Measurements from ENCODE around the gene NKD2.

Gene NKD2

DNA sequence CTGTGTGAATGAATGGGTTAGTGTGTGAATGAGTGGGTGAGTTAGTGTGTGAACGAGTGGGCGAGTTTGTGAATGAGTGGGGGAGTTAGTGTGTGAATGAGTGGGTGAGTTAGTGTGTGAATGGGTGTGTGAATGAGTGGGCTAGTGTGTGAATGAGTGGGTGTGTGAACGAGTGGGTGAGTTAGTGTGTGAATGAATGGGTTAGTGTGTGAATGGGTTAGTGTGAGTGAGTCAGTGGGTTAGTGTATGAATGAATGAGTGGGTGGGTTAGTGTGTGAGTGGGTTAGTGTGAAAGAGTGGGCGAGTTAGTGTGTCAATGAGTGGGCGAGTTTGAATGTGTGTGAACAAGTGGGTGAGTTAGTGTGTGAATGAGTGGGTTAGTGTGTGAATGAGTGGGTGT lies 35.5 kb downstream of the NKD2 start:
- no peak for ATAC-seq (replicated peaks)
- H3K27ac Mint-ChIP-seq: peak overlapping the region in 1 of 2 donors; percentile 17

DNA sequence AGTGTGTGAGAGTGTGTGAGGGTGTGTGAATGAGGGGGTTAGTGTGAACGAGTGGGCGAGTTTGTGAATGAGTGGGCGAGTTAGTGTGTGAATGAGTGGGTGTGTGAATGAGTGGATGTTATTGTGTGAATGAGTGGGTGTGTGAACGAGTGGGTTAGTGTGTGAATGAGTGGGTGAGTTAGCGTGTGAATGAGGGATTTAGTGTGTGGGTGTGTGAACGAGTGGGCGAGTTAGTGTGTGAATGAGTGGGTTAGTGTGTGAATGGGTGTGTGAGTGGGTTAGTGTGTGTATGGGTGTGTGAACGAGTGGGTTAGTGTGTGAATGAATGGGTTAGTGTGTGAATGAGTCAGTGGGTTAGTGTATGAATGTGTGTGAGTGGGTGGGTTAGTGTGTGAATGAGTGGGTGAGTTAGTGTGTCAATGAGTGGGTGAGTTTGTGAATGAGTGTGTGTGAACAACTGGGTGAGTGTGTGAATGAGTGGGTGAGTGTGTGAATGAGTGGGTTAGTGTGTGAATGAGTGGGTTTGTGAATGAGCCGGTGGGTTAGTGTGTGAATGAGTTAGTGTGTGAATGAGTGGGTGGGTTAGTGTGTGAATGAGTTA lies 37.5 kb downstream of the NKD2 start:
- Mint-ChIP-seq H3K36me3 (ENCODE audit: insufficient read depth) (no peaks in the 10 kb centered on the region), H3K27ac (no peak overlapping the region)
- DNase-seq: no peak

More for the DNA sequence above, 35.5 kb downstream of the NKD2 start:
- H3K4me3 Mint-ChIP-seq: no peak overlapping the region
- H3K9me3 Mint-ChIP-seq: peaks cover 58 to 74% of the 10 kb centered on the region in 2 donors
- H3K27me3 Mint-ChIP-seq: no peaks in the 10 kb centered on the region
- no peaks in the 10 kb centered on the region for H3K36me3 Mint-ChIP-seq (ENCODE audit: insufficient read depth)
- DNase-seq: no peak
- peaks cover 0 to 26% of the 10 kb centered on the region in 2 donors for H3K4me1 Mint-ChIP-seq (ENCODE audit: low read depth in 2 of 2)

DNA sequence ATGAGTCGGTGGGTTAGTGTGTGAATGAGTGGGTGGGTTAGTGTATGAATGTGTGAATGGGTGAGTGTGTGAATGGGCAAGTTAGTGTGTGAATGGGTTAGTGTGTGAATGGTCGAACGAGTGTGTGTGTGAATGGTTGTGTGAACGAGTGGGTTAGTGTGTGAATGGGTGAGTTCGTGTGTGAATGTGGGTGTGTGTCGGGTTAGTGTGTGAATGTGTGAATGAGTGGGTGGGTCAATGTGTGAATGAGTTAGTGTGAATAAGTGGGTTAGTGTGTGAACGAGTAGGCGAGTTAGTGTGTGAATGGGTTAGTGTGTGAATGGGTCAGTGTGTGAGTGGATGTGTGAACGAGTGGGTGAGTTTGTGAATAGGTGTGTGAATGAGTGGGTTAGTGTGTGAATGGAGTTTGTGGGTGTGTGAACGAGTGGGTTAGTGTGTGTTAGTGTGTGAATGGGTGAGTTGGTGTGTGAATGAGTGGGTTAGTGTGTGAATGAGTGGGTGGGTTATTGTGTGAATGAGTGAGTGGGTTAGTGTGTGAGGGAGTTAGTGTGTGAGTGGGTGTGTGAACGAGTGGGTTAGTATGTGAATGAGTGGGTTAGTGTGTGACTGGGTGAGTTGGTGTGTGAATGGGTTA lies 38.8 kb downstream of the NKD2 start:
- Mint-ChIP-seq H3K4me3 (no peak overlapping the region), H3K27me3 (no peaks in the 10 kb centered on the region), H3K27ac (no peak overlapping the region), H3K4me1 (ENCODE audit: low read depth in 2 of 2) (peaks cover 0 to 26% of the 10 kb centered on the region in 2 donors), H3K9me3 (peaks cover 47 to 57% of the 10 kb centered on the region in 2 donors), H3K36me3 (ENCODE audit: insufficient read depth) (peaks cover 3% of the 10 kb centered on the region)
- ATAC-seq (replicated peaks) (no peak), DNase-seq (no peak)

More for the DNA sequence above, 37.5 kb downstream of the NKD2 start:
- peaks cover 0 to 26% of the 10 kb centered on the region in 2 donors for H3K4me1 Mint-ChIP-seq (ENCODE audit: low read depth in 2 of 2)
- no peak for ATAC-seq (replicated peaks)
- H3K9me3 Mint-ChIP-seq: peaks cover 58 to 70% of the 10 kb centered on the region in 2 donors
- no peaks in the 10 kb centered on the region for H3K27me3 Mint-ChIP-seq
- no peak overlapping the region for H3K4me3 Mint-ChIP-seq

DNA sequence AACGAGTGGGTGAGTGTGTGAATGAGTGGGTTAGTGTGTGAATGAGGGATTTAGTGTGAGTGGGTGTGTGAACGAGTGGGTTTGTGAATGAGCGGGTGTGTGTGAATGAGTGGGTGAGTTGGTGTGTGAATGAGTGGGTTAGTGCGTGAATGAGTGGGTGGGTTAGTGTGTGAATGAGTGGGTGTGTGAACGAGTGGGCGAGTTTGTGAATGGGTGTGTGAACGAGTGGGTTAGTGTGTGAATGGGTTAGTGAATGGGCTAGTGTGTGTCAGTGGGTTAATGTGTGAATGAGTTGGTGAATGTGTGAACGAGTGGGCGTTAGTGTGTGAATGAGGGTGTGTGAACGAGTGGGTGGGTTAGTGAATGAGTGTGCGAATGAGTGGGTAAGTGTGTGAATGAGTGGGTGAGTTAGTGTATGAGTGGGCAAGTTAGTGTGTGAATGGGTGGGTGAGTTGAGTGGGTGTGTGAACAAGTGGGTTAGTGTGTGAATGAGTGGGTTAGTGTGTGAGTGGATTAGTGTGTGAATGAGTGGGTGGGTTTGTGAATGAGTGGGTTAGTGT lies 39.6 kb downstream of the NKD2 start:
- Mint-ChIP-seq H3K27me3 (no peaks in the 10 kb centered on the region), H3K4me1 (ENCODE audit: low read depth in 2 of 2) (peaks cover 0 to 21% of the 10 kb centered on the region in 2 donors), H3K9me3 (peaks cover 40 to 49% of the 10 kb centered on the region in 2 donors), H3K4me3 (no peak overlapping the region), H3K36me3 (ENCODE audit: insufficient read depth) (peaks cover 3% of the 10 kb centered on the region), H3K27ac (no peak overlapping the region)
- DNase-seq (no peak), ATAC-seq (replicated peaks) (no peak)

DNA sequence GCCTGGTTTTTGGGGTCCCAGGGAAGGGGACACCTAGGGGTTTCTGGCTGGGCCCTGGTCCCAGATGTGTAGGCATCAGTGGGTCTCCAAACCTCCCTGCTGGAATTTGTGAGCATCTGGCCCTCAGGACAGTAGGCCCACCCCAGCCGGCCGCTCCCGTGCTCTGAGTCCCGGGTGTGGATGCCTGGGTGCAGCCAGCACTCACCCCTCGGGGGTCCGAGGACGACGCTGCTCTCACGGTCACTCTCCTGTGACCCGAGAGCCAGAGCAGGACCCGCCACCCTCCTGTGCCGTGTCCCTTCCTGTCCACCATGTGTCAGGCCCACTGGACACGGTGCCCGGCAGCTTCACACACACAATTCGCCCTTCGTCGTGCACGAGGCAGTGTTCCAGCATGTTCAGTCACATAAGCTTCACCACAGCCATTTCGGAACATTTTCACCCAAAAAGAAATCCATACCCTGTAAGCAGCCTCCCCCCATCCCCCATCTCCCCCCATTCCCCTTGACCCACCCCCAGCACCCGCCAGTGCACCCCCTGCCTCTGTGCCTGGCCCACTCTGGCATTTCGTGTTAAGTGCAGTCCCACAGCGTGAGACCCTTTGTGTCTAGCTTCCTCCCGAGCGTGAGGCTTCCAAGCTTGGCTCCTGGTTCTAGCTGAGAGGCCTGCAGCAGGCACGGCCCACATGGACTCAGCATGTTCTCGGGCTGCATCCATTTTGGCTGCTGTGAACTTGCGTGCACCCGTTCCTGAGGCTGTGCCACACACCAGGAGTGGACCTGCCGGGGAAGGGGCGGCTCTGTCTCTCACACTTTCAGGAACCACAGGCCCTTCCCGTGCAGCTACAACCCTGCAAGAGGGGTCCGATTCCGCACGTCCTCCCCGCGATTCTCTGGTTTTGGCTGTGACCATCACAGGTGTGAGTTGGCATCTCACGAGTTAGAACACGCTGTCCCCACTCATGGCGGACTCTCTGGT lies 40.5 kb downstream of the NKD2 start:
- Mint-ChIP-seq H3K4me1 (ENCODE audit: low read depth in 2 of 2) (peaks cover 0 to 17% of the 10 kb centered on the region in 2 donors), H3K27me3 (no peaks in the 10 kb centered on the region), H3K27ac (no peak overlapping the region), H3K4me3 (no peak overlapping the region), H3K36me3 (ENCODE audit: insufficient read depth) (peaks cover 3% of the 10 kb centered on the region), H3K9me3 (peaks cover 32 to 41% of the 10 kb centered on the region in 2 donors)
- no peak for DNase-seq
- ATAC-seq (replicated peaks): no peak

DNA sequence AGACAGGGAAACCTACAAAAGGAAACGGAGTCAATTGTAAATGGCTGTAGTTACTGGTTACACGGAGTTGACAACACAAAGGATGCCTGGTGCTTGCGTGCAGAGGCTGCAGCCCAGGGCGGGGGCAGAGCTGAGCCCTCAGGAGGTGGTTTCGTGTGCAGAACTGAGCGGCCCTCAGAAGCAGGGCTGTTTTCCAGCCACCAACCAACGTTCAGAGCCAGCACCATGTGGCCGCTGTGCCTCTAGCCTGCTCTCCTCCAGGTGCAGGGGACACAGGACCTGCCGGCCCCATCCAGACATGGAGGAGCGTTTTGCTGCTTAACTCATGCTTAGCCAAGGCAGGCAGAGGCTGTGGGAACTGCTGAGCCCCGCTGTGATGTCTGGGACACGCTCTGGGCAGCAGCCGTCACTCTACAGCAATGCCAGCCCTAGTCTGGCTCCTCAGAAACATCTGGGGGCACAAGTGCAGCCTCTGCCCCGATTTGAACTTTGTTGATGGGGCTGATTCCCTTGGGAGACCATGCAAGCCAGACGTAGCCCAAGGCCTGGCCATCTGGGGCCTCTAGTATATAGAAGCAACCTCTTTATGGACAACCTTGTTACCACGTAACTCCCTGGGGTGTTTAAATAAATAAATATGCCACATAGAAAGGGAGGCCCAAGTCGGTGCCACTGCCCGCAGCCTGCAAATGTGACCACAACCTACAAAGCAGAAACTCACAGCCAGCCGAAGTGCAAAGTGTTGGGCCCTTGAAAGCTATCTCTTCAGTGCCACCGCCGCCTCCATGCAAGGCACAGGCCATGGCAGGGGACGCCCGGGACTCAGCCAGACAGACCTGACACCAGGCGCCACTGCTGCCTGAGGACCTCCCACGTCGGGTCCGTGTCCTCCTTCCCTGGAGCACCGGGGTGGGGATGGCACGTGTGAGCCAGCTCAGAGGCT lies 42.1 kb downstream of the NKD2 start:
- ATAC-seq (replicated peaks): no peak
- Mint-ChIP-seq H3K4me1 (ENCODE audit: low read depth in 2 of 2) (peaks cover 0 to 6% of the 10 kb centered on the region in 2 donors), H3K27me3 (no peaks in the 10 kb centered on the region), H3K4me3 (no peak overlapping the region), H3K9me3 (peaks cover 22 to 25% of the 10 kb centered on the region in 2 donors), H3K27ac (no peak overlapping the region), H3K36me3 (ENCODE audit: insufficient read depth) (peaks cover 7% of the 10 kb centered on the region)
- no peak for DNase-seq

DNA sequence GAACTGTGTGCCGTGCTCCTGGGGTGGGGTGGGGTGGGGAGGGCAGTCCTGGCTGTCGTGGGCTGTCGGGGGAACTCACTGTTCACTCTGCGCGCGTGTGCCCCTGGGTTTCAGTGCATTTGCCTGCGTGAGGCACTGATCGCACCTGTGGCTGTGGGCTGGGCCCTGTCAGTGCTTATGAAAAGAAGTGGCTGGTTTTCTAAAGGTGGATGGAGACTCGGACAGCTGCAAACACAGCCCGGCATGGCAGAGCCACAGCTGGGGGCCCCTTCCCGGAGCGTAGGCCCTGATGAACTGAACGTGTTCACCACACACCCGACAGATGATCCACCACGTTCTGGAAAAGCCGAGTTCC lies 42.7 kb downstream of the NKD2 start:
- no peaks in the 10 kb centered on the region for H3K27me3 Mint-ChIP-seq
- DNase-seq (no peak), ATAC-seq (replicated peaks) (no peak)
- no peak overlapping the region for H3K27ac Mint-ChIP-seq
- peaks cover 0 to 6% of the 10 kb centered on the region in 2 donors for H3K4me1 Mint-ChIP-seq (ENCODE audit: low read depth in 2 of 2)
- H3K9me3 Mint-ChIP-seq: peaks cover 18 to 19% of the 10 kb centered on the region in 2 donors
- no peak overlapping the region for H3K4me3 Mint-ChIP-seq
- H3K36me3 Mint-ChIP-seq (ENCODE audit: insufficient read depth): peaks cover 10% of the 10 kb centered on the region

DNA sequence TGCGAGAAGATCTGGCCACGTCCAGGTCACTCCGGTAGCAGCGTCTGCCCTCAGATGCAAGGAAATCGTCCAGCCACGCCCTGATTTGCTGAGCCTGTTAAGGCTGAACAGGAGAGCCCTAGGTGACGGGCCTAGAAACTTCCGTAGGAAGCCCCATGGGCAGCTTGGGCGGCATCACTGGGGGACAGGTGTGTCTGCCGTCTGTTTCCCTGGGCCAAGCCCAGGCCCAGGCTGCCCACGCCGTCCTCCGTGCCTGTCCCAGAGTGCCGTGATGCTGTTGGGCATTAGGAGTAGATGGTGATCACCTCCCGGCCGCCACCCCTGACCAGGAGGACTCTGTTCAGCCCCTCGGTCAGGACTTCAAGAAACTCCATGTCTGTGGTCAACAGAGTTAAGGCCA lies 43.5 kb downstream of the NKD2 start:
- no peak for DNase-seq
- Mint-ChIP-seq H3K27me3 (no peaks in the 10 kb centered on the region), H3K4me3 (no peak overlapping the region), H3K4me1 (ENCODE audit: low read depth in 2 of 2) (peaks cover 0 to 6% of the 10 kb centered on the region in 2 donors), H3K9me3 (peaks cover 11 to 12% of the 10 kb centered on the region in 2 donors), H3K27ac (no peak overlapping the region), H3K36me3 (ENCODE audit: insufficient read depth) (peaks cover 15% of the 10 kb centered on the region)
- ATAC-seq (replicated peaks): no peak

DNA sequence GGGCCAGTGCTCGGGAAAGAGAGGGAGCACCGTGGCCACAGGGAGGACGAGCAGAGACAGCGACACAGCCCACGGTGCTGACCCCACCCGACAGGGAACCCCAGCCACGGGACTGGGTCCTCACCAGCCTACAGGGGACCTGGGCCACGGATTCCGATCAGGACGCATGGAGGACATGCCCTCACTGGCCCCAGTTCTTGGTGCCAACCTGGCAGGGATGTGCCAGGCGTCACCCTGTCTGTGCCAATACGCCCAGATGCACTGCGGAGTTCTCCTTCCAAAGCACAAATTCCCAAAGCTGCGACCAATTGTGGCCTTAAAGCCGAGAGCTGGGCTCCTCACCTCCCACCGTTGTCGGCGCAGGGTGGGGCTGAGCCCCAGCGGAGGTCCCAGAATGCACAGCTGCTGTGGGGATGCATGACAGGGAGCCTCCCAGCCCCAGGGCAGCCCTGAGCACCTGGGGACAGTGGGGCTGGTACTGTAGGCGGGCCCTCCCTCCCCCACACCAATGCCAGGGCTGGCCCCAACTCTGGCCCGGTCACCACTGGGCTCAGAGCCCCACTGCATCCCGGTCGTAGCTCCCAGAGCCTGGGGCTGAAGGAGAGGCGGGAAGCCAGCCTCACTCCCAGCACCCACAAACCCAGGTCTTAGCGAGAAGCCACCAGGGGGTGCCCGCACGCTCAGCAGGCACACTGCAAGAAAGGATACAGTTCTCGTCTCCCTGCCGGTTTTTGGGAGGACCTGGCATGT lies 44.2 kb downstream of the NKD2 start:
- no peak for ATAC-seq (replicated peaks)
- peaks cover 4% of the 10 kb centered on the region in 2 donors for H3K9me3 Mint-ChIP-seq
- DNase-seq: no peak
- no peak overlapping the region for H3K4me3 Mint-ChIP-seq
- H3K4me1 Mint-ChIP-seq (ENCODE audit: low read depth in 2 of 2): peaks cover 0 to 6% of the 10 kb centered on the region in 2 donors
- peaks cover 17% of the 10 kb centered on the region for H3K36me3 Mint-ChIP-seq (ENCODE audit: insufficient read depth)
- no peaks in the 10 kb centered on the region for H3K27me3 Mint-ChIP-seq
- no peak overlapping the region for H3K27ac Mint-ChIP-seq

DNA sequence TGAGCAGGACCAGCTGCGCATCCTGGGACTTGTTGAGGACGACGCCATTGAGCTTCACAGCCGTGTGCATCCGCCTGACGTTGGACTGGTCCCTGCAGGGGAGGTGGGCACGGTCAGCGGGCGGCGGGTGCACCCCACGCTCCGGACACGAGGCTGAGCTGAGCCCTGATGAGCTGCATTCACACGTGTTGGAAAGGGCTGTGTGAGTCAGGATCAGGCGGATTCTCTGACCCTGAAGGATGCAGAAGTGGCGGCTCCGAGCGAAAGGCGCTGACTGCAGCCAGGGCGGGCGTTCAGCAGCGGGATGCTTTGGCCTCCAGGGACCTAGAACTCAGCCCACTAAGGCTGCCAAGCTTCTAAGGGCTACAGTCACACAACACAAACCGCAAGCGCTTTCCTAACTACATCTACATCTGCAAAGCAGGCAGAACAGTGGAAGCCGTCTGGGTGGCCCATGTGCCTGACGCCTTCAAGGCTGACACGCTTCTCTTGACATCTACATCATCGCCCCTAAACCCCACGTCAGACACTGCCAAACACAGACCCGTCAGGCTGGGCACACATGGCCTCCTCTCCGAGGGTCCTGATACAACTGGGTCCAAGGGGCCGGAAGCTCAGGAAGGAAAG lies 44.9 kb downstream of the NKD2 start:
- Mint-ChIP-seq H3K4me1 (ENCODE audit: low read depth in 2 of 2) (peaks cover 0 to 1% of the 10 kb centered on the region in 2 donors), H3K27ac (no peak overlapping the region), H3K36me3 (ENCODE audit: insufficient read depth) (peaks cover 17% of the 10 kb centered on the region), H3K9me3 (no peaks in the 10 kb centered on the region), H3K4me3 (no peak overlapping the region), H3K27me3 (no peaks in the 10 kb centered on the region)
- no peak for DNase-seq
- ATAC-seq (replicated peaks): no peak

DNA sequence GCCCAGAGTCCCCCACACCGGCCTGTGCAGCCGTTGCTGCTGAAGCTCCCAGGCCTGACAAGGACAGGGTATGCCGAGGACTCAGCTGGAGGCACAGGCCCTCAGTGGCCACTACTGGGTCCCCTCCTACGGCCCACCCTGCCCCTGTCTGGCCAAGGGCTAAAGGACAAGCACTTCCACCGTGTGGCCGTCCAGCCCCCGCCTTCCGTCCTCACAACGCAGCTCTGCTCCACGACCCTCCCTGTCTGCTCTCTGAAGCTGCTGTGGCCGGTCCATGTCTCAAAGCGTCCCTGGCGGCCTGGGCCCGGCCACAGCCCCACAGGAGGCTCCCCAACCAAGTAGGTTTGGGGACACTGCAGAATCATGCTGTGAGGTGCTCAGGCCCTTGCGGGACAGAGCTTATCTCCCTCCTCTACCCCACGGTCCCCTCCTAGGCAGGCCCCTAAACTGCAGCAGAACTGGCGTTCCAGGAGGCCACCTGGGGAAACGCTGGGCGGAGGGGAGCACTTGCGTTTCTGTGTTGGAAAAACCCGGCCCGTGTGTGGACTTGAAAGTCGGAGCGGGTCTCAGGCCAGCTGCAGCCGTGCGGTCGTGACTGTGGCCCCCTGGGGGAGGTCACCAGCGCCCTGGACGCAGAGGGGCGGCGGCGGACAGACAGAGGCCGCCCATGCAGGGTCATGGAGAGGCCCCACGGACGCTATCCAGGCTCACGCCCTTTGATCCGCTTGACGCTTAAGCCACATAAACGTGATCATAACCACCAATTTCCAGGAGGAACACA lies 45.6 kb downstream of the NKD2 start:
- DNase-seq (no peak), ATAC-seq (replicated peaks) (no peak)
- H3K4me1 Mint-ChIP-seq (ENCODE audit: low read depth in 2 of 2): no peaks in the 10 kb centered on the region
- no peak overlapping the region for H3K27ac Mint-ChIP-seq
- no peak overlapping the region for H3K4me3 Mint-ChIP-seq
- peaks cover 21% of the 10 kb centered on the region for H3K36me3 Mint-ChIP-seq (ENCODE audit: insufficient read depth)
- H3K27me3 Mint-ChIP-seq: no peaks in the 10 kb centered on the region
- no peaks in the 10 kb centered on the region for H3K9me3 Mint-ChIP-seq

All from effector memory CD8-positive, alpha-beta T cell (primary cell).